DND-41 (cell line): ENCODE measurements around the gene GFOD1.
"Not testable (repeated sequence)": the region's sequence is repeated elsewhere in the genome, so short reads cannot be mapped to it uniquely, and the experiment has no call there.

Source experiments
- CTCF ChIP-seq: IDR thresholded peaks from 2 replicates; pipeline ENCODE4 v1.5.1; 2012; ENCODE audit warnings: borderline replicate concordance, low read length, moderate library complexity, mild to moderate bottlenecking; ENCODE audit not compliant: poor library complexity, severe bottlenecking; ENCODE audit errors: extremely low read depth
- EZH2 ChIP-seq: IDR thresholded peaks from 3 replicates; pipeline ENCODE4 v1.6.1; 2012; ENCODE audit warnings: borderline replicate concordance, low read depth, mild to moderate bottlenecking, moderate library complexity, low read length, inconsistent platforms; ENCODE audit not compliant: severe bottlenecking

GRCh38 chr6:13389237-13389636 is 98.2 kb downstream of the GFOD1 start:
- TF ChIP-seq CTCF, EZH2: not testable (repeated sequence)
